ENCODE data around the gene ECM2.

DNA sequence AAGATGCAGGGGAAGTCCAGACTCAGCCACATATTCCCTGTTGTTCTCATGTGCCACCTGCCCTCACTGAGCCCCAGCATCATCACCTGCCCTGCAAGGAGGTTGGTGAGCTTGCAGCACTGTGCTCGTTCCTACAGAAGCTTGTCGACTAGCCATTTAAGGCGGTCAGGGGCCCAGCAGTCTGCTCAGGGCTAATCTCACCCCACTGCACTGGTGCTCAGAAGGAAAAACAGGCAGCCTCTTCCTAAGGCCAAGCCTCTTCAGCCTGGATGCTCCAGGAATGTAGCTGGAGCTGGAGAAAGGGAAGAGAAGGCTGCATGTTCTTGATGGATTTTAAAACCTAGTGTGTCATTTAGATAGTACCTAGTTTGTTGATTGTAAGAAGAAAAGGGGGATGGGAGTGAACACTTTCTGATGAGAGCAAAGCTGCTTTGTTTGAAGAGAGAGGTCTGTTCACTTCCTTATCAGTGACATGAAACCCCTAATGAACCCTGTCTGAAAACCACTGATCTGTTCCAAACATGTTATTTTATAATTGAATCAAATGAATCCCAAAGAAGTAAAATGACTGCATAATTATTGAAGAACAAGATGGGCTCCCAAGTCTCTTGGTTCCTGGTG, 42.9 kb downstream of the ECM2 start:
- TF ChIP-seq, protein P1, sequence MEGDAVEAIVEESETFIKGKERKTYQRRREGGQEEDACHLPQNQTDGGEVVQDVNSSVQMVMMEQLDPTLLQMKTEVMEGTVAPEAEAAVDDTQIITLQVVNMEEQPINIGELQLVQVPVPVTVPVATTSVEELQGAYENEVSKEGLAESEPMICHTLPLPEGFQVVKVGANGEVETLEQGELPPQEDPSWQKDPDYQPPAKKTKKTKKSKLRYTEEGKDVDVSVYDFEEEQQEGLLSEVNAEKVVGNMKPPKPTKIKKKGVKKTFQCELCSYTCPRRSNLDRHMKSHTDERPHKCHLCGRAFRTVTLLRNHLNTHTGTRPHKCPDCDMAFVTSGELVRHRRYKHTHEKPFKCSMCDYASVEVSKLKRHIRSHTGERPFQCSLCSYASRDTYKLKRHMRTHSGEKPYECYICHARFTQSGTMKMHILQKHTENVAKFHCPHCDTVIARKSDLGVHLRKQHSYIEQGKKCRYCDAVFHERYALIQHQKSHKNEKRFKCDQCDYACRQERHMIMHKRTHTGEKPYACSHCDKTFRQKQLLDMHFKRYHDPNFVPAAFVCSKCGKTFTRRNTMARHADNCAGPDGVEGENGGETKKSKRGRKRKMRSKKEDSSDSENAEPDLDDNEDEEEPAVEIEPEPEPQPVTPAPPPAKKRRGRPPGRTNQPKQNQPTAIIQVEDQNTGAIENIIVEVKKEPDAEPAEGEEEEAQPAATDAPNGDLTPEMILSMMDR (IDR thresholded peaks at IDR 0.05) = no peak
- TF ChIP-seq POLR2A (IDR thresholded peaks at IDR 0.05) = no peak

Data from tibial nerve (tissue), 3 donors.